Liver (tissue), 3 donors: ENCODE data around the gene KATNB1.

Experiments used
- EGR1 ChIP-seq, 2 donors: IDR thresholded peaks; 2 replicates each; pipeline ENCODE4 v1.6.1; 2016 to 2018; ENCODE audit warnings: antibody characterized with exemption in 2 of 2, low read depth in 2 of 2
- FOXA1 ChIP-seq: IDR thresholded peaks from 2 replicates; pipeline ENCODE4 v1.6.1; 2016; ENCODE audit warnings: antibody characterized with exemption
- GABPA ChIP-seq, 2 donors: IDR thresholded peaks in 1 of 2; conservative IDR thresholded peaks in 1 of 2; 2 replicates each; pipeline ENCODE4 v1.6.1; 2016; ENCODE audit warnings: antibody characterized with exemption in 2 of 2, mild to moderate bottlenecking in 1 of 2, moderate library complexity in 1 of 2
- JUND ChIP-seq, 2 donors: IDR thresholded peaks; 2 replicates each; pipeline ENCODE4 v1.6.1; 2016; ENCODE audit warnings: antibody characterized with exemption in 2 of 2
- RAD21 ChIP-seq, 2 donors: IDR thresholded peaks; 2 replicates each; pipeline ENCODE4 v1.6.1; 2016; ENCODE audit warnings: antibody characterized with exemption in 2 of 2, mild to moderate bottlenecking in 2 of 2
- RXRA ChIP-seq, 2 donors: IDR thresholded peaks; 2 replicates each; pipeline ENCODE4 v1.6.1; 2017 to 2018; ENCODE audit warnings: antibody characterized with exemption in 2 of 2, mild to moderate bottlenecking in 1 of 2
- SP1 ChIP-seq: IDR thresholded peaks from 2 replicates; pipeline ENCODE4 v1.6.1; 2018; ENCODE audit warnings: antibody characterized with exemption, mild to moderate bottlenecking
- TAF1 ChIP-seq: conservative IDR thresholded peaks from 2 replicates; pipeline ENCODE4 v1.6.1; 2016; ENCODE audit warnings: antibody characterized with exemption, mild to moderate bottlenecking
- YY1 ChIP-seq: IDR thresholded peaks from 2 replicates; pipeline ENCODE4 v1.6.1; 2016; ENCODE audit warnings: antibody characterized with exemption, mild to moderate bottlenecking
- TF ChIP-seq, protein P1 (sequence below): fragments of 150-350 bp; IDR thresholded peaks from 2 replicates; pipeline ENCODE4 v1.5.1; 2017; ENCODE audit warnings: improper control_type of control experiment, low read depth, low read length; ENCODE audit not compliant: missing input control
- TF ChIP-seq, protein P2 (sequence below): IDR thresholded peaks from 2 replicates; pipeline ENCODE4 v1.6.1; 2016; ENCODE audit warnings: antibody characterized with exemption, mild to moderate bottlenecking
- TF ChIP-seq, protein P3 (sequence below): IDR thresholded peaks from 2 replicates; pipeline ENCODE4 v1.6.1; 2016; ENCODE audit warnings: antibody characterized with exemption
- TF ChIP-seq, protein P4 (sequence below): IDR thresholded peaks from 2 replicates; pipeline ENCODE4 v1.6.1; 2016; ENCODE audit warnings: antibody characterized with exemption
- TF ChIP-seq, protein P5 (sequence below): IDR thresholded peaks from 2 replicates; pipeline ENCODE4 v1.6.1; 2016; ENCODE audit warnings: antibody characterized with exemption
- donor health status: healthy.
- donor health status: healthy.

DNA sequence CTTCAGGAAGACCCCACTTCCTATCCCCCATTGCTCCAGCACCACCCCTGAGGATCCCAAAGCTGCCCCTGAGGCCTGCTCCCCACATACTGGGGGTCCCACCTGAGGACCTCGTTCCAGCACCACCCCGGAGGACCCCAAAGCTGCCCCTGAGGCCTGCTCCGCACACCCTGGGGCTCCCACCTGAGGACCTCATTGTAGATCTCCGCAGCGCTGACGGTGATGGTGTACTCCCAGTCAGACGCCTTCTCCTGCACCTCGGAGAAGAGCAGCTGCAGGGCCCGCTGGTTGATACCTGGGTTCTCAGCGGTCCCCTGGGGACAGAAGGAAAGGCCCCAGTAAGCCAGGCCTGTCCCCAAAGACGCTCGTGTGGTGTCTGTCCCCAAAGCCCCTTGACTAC lies 26.4 kb downstream of the KATNB1 start:
- TF ChIP-seq, protein P1, sequence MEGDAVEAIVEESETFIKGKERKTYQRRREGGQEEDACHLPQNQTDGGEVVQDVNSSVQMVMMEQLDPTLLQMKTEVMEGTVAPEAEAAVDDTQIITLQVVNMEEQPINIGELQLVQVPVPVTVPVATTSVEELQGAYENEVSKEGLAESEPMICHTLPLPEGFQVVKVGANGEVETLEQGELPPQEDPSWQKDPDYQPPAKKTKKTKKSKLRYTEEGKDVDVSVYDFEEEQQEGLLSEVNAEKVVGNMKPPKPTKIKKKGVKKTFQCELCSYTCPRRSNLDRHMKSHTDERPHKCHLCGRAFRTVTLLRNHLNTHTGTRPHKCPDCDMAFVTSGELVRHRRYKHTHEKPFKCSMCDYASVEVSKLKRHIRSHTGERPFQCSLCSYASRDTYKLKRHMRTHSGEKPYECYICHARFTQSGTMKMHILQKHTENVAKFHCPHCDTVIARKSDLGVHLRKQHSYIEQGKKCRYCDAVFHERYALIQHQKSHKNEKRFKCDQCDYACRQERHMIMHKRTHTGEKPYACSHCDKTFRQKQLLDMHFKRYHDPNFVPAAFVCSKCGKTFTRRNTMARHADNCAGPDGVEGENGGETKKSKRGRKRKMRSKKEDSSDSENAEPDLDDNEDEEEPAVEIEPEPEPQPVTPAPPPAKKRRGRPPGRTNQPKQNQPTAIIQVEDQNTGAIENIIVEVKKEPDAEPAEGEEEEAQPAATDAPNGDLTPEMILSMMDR, result no peak
- TF ChIP-seq EGR1 (IDR thresholded peaks at IDR 0.05; ENCODE audit: low read depth in 2 of 2), result no peak
- no peak for TF ChIP-seq RAD21 (IDR thresholded peaks at IDR 0.05)
- TF ChIP-seq YY1, result no peak
- TF ChIP-seq JUND (IDR thresholded peaks at IDR 0.05), result no peak
- no peak for TF ChIP-seq FOXA1
- no peak for TF ChIP-seq RXRA (IDR thresholded peaks at IDR 0.05)
- TF ChIP-seq, protein P2, sequence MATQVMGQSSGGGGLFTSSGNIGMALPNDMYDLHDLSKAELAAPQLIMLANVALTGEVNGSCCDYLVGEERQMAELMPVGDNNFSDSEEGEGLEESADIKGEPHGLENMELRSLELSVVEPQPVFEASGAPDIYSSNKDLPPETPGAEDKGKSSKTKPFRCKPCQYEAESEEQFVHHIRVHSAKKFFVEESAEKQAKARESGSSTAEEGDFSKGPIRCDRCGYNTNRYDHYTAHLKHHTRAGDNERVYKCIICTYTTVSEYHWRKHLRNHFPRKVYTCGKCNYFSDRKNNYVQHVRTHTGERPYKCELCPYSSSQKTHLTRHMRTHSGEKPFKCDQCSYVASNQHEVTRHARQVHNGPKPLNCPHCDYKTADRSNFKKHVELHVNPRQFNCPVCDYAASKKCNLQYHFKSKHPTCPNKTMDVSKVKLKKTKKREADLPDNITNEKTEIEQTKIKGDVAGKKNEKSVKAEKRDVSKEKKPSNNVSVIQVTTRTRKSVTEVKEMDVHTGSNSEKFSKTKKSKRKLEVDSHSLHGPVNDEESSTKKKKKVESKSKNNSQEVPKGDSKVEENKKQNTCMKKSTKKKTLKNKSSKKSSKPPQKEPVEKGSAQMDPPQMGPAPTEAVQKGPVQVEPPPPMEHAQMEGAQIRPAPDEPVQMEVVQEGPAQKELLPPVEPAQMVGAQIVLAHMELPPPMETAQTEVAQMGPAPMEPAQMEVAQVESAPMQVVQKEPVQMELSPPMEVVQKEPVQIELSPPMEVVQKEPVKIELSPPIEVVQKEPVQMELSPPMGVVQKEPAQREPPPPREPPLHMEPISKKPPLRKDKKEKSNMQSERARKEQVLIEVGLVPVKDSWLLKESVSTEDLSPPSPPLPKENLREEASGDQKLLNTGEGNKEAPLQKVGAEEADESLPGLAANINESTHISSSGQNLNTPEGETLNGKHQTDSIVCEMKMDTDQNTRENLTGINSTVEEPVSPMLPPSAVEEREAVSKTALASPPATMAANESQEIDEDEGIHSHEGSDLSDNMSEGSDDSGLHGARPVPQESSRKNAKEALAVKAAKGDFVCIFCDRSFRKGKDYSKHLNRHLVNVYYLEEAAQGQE, result no peak
- TF ChIP-seq, protein P3, sequence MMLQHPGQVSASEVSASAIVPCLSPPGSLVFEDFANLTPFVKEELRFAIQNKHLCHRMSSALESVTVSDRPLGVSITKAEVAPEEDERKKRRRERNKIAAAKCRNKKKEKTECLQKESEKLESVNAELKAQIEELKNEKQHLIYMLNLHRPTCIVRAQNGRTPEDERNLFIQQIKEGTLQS, result no peak
- TF ChIP-seq SP1, result no peak
- TF ChIP-seq, protein P4, sequence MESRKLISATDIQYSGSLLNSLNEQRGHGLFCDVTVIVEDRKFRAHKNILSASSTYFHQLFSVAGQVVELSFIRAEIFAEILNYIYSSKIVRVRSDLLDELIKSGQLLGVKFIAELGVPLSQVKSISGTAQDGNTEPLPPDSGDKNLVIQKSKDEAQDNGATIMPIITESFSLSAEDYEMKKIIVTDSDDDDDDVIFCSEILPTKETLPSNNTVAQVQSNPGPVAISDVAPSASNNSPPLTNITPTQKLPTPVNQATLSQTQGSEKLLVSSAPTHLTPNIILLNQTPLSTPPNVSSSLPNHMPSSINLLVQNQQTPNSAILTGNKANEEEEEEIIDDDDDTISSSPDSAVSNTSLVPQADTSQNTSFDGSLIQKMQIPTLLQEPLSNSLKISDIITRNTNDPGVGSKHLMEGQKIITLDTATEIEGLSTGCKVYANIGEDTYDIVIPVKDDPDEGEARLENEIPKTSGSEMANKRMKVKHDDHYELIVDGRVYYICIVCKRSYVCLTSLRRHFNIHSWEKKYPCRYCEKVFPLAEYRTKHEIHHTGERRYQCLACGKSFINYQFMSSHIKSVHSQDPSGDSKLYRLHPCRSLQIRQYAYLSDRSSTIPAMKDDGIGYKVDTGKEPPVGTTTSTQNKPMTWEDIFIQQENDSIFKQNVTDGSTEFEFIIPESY, result no peak
- TF ChIP-seq, protein P5, sequence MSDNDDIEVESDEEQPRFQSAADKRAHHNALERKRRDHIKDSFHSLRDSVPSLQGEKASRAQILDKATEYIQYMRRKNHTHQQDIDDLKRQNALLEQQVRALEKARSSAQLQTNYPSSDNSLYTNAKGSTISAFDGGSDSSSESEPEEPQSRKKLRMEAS, result no peak
- no peak for TF ChIP-seq TAF1
- no peak for TF ChIP-seq GABPA (IDR thresholded peaks at IDR 0.05 in 1 of 2, conservative IDR thresholded peaks at IDR 0.05 in 1 of 2)
